ENCODE results near the gene BMF.

DNA sequence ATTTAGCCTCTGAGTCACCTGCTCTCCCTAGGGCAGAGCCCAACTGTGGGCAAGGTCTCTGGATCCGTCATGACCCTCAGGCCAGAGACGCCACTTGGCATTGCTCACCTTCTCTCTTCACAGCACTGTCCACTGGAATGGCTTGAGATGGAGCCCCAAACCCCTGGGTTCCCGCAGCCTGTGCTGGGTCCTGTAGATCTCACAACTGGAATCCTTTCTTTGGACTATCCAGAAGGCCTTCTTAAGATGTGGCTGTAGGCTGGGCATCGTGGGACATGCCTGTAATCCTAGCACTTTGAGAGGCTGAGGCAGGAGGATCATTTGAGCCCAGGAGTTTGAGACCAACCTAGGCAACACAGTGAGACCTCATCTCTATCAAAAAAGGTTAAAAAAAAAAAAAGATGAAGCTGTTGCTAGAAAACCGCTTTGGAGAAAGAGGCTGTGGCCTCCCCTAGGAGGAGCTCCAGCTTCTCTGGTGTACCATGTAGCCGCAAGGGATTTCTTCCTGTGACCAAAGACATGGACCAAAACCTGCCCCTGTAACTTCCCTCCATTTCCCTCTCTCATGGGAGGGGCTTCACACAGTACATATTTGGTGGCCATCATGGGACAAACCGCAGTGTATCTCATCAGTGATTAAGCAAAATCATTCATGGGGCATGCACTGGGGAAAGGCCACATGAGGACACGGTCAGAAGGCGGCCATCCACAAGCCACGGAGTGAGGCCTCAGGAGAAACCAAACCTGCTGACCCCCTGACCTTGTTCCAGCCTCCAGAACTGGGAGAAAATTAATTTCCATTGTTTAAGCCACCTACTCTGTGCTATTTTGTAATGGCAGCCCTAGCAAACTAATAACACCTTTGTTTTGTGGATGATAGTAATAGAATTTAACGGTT lies 28.9 kb upstream of the BMF start:
- TF ChIP-seq EZH2 (IDR thresholded peaks at IDR 0.05; ENCODE audit: insufficient read depth, poor library complexity, severe bottlenecking) = no peak
- TF ChIP-seq EZH2phosphoT487 (IDR thresholded peaks at IDR 0.05; ENCODE audit: insufficient read depth, low read depth) = no peak
